MM.1S (cell line): ENCODE results near the gene DBNL.

ENCODE experiments used
- EZH2 ChIP-seq: fragments of 300-600 bp; sonication (generic); optimal IDR thresholded peaks from 2 replicates; pipeline ENCODE3; 2017; ENCODE audit warnings: low read depth, mild to moderate bottlenecking, antibody characterized with exemption, low read length, mixed read lengths
- EZH2phosphoT487 ChIP-seq: fragments of 300-600 bp; sonication (generic); IDR thresholded peaks from 2 replicates; pipeline ENCODE4 v1.6.1; 2018; ENCODE audit warnings: antibody characterized with exemption, low read length
- TF ChIP-seq, protein P1 (sequence below): fragments of 300-600 bp; sonication (generic); IDR thresholded peaks from 2 replicates; pipeline ENCODE4 v1.5.1; 2016; ENCODE audit warnings: antibody characterized with exemption, low read length, mixed read lengths

DNA sequence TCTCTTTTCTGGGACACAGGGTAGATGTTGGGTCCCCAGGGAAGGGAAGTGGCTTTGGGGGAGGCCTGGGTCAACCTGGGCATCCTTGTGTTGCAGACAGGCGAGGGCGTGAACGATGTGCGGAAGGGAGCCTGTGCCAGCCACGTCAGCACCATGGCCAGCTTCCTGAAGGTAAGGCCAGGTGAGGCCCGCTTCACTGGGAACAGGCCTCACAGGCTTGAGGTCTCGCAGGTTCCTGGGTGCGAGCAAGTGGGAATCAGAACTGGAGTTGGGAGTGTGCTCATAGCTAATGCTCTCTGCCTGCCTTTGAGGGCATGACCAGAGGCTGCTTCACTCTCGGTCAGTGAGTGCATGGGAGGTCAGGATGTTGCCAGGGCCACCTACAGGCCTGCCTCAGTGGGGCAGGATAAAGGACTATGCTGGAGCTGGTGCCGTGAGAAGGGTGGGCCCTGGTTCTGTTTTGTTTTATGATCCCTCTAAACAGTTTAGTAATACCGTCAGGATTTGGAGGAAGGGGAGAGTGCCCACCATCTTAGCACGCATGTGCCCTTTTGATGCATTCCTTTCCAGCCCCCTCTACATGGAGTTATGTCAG is 8.4 kb downstream of the DBNL start:
- TF ChIP-seq, protein P1, sequence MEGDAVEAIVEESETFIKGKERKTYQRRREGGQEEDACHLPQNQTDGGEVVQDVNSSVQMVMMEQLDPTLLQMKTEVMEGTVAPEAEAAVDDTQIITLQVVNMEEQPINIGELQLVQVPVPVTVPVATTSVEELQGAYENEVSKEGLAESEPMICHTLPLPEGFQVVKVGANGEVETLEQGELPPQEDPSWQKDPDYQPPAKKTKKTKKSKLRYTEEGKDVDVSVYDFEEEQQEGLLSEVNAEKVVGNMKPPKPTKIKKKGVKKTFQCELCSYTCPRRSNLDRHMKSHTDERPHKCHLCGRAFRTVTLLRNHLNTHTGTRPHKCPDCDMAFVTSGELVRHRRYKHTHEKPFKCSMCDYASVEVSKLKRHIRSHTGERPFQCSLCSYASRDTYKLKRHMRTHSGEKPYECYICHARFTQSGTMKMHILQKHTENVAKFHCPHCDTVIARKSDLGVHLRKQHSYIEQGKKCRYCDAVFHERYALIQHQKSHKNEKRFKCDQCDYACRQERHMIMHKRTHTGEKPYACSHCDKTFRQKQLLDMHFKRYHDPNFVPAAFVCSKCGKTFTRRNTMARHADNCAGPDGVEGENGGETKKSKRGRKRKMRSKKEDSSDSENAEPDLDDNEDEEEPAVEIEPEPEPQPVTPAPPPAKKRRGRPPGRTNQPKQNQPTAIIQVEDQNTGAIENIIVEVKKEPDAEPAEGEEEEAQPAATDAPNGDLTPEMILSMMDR = no peak
- TF ChIP-seq EZH2 (no peak), EZH2phosphoT487 (no peak)
